Progenitor cell of endocrine pancreas (in vitro differentiated cells): ENCODE results near the gene PALM. TPM values are rescaled to one million over a fixed set of nuclear protein-coding genes. Genes with fewer than 3 reads are reported as not detected.

Source experiments
- DNase-seq: peaks from one replicate; pipeline ENCODE4 v3.0.0; 2021; ENCODE audit warnings: low spot score; ENCODE audit not compliant: unreplicated experiment
- H3K27ac Mint-ChIP-seq: 2 replicates; pipeline ENCODE4 v1.8.0; 2021; ENCODE audit warnings: mild to moderate bottlenecking, moderate library complexity, mixed read lengths
- H3K27me3 Mint-ChIP-seq: 2 replicates; pipeline ENCODE4 v1.8.0; 2021; ENCODE audit warnings: mixed read lengths
- H3K36me3 Mint-ChIP-seq: 2 replicates; pipeline ENCODE4 v1.8.0; 2022; ENCODE audit warnings: mixed read lengths; ENCODE audit not compliant: insufficient read depth
- H3K4me1 Mint-ChIP-seq: 2 replicates; pipeline ENCODE4 v1.8.0; 2021; ENCODE audit warnings: low read depth, mixed read lengths
- H3K4me3 Mint-ChIP-seq: 2 replicates; pipeline ENCODE4 v1.8.0; 2021; ENCODE audit warnings: low read depth, mild to moderate bottlenecking, moderate library complexity, mixed read lengths
- H3K9me3 Mint-ChIP-seq: 2 replicates; pipeline ENCODE4 v1.8.0; 2021; ENCODE audit warnings: low read depth, mixed read lengths
- total RNA-seq: library from RNA; stranded (reverse); gene quantifications from 2 replicates; pipeline ENCODE4 v1.2.1, GENCODE V29; 2021
- TF ChIP-seq, protein P1 (sequence below): fragments of 200-600 bp; sonication (generic); IDR thresholded peaks from one replicate; pipeline ENCODE4 v1.5.0; 2021; ENCODE audit warnings: antibody characterized with exemption, mild to moderate bottlenecking; ENCODE audit not compliant: unreplicated experiment

PALM gene
- total RNA-seq, 1 donor from 2014 or later: 52.4 TPM

DNA sequence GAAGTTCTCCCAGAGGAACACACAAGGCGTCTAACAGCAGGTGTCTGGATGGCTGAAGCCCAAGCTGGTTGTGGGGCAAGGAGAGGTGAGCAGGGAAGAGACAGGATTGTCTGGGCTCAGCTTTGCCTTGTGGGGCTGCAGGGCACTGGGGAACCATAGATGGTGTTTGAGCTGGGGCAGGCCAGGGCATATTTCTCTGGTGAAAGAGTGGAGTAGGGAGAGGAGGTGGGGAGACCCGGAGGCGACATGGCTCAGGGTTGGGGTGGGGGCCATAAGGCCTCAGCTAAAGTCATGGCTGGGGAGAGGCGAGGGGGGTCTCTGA lies 5.4 kb upstream of the PALM start:
- peak overlapping the region; percentile 24 for H3K4me3 Mint-ChIP-seq
- H3K4me1 Mint-ChIP-seq: no peaks in the 10 kb centered on the region
- no peaks in the 10 kb centered on the region for H3K9me3 Mint-ChIP-seq
- H3K27me3 Mint-ChIP-seq: peaks cover 25% of the 10 kb centered on the region
- H3K36me3 Mint-ChIP-seq: peaks cover 3% of the 10 kb centered on the region
- DNase-seq: no peak
- TF ChIP-seq, protein P1, sequence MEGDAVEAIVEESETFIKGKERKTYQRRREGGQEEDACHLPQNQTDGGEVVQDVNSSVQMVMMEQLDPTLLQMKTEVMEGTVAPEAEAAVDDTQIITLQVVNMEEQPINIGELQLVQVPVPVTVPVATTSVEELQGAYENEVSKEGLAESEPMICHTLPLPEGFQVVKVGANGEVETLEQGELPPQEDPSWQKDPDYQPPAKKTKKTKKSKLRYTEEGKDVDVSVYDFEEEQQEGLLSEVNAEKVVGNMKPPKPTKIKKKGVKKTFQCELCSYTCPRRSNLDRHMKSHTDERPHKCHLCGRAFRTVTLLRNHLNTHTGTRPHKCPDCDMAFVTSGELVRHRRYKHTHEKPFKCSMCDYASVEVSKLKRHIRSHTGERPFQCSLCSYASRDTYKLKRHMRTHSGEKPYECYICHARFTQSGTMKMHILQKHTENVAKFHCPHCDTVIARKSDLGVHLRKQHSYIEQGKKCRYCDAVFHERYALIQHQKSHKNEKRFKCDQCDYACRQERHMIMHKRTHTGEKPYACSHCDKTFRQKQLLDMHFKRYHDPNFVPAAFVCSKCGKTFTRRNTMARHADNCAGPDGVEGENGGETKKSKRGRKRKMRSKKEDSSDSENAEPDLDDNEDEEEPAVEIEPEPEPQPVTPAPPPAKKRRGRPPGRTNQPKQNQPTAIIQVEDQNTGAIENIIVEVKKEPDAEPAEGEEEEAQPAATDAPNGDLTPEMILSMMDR: no peak
- H3K27ac Mint-ChIP-seq: no peak overlapping the region

DNA sequence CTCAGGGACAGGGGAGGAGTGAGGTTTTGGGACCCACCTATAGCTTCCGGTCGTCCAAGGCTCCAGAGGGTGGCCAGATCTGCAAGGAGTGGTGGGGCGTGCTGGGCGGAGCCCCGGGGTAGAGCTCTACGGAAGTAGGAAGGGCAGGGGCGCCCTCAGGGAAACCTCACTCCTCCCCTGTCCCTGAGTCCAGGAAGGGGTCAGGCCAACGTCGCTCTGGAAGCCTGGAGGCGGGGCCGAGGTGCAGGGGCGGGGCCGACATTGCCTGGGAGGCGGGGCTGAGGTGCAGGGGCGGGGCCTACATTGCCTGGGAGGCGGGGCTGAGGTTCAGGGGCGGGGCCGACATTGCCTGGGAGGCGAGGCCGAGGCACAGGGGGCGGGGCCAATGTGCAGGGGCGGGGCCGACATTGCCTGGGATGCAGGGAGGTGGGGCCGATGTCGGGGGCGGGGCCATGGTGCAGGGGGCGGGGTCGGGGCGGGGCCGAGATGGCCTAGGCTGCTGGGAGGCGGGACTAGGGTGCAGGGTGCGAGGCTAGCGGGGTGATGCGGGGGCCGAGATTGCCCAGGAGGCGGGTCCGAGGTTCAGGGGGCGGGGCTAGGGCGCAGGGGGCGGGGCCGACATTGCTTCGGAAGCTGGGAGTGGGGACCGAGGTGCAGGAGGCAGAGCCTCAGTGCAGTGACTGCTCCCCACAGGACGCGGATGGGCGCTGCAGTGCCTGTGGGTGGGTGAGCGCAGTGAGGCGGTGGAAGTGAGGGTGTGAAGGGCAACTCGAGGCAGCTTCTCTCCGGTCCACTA lies 4.9 kb upstream of the PALM start:
- Mint-ChIP-seq H3K36me3 (peaks cover 3% of the 10 kb centered on the region), H3K4me3 (no peak overlapping the region), H3K9me3 (no peaks in the 10 kb centered on the region), H3K4me1 (no peaks in the 10 kb centered on the region), H3K27me3 (peaks cover 25% of the 10 kb centered on the region), H3K27ac (no peak overlapping the region)
- TF ChIP-seq, protein P1: no peak
- no peak for DNase-seq

DNA sequence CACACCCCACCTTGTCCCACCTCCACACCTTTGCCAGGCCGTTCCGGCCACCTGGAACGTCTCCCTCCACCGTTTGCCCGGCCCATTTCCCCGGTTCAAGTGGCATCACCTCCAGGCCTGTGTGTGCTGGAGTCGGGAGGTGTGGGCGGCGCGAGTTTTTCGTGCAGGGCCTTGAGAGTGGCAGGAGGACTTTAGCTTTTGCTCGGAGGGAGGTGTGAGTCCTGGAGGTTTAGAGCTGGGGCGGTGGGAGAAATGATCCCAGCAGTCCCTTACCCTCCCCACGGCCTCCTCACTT lies 4.3 kb upstream of the PALM start:
- TF ChIP-seq, protein P1: no peak
- H3K27me3 Mint-ChIP-seq: peaks cover 25% of the 10 kb centered on the region
- H3K27ac Mint-ChIP-seq: no peak overlapping the region
- H3K4me1 Mint-ChIP-seq: no peaks in the 10 kb centered on the region
- no peaks in the 10 kb centered on the region for H3K9me3 Mint-ChIP-seq
- H3K4me3 Mint-ChIP-seq: no peak overlapping the region
- H3K36me3 Mint-ChIP-seq: peaks cover 3% of the 10 kb centered on the region
- DNase-seq: no peak

DNA sequence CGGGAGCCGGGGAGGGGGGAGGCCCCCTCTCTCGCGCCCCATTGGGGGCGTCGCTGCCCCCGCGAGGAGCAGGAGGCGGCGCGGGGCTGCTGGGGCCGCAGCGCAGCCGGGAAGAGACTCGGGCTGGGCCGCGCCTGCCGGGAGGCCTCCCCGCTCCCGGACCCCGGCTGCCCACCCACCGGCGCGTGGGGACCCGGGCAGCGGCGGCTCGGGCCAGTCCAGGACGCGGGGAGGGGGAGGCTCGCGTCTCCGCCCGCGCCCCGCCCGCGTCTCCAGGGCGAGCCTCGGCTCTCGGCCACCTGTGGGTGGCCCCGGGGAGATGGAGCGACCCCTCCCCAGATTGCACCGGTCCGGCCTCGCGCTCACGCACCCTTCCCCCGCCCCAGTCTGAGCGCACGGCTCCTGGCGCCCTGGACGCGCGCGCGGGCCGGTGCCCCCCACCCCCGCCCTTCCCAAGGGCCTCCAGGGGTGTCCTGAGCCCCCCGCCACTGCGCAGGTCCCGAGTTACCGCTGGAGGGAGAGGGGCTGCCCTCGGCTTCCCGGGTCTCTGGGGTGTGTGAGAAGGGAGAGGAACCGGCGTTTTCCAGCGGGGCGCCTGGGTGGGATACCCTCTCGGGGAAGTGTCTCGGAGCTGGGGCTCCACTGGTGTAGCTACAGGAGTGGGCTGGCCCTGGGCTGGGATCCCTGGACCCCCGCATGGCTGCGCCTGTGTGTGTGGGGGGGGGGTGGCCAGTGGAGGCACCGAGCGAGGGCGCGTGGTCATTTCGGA lies 645 bp downstream of the PALM start:
- Mint-ChIP-seq H3K27me3 (peaks cover 12% of the 10 kb centered on the region), H3K9me3 (no peaks in the 10 kb centered on the region)

DNA sequence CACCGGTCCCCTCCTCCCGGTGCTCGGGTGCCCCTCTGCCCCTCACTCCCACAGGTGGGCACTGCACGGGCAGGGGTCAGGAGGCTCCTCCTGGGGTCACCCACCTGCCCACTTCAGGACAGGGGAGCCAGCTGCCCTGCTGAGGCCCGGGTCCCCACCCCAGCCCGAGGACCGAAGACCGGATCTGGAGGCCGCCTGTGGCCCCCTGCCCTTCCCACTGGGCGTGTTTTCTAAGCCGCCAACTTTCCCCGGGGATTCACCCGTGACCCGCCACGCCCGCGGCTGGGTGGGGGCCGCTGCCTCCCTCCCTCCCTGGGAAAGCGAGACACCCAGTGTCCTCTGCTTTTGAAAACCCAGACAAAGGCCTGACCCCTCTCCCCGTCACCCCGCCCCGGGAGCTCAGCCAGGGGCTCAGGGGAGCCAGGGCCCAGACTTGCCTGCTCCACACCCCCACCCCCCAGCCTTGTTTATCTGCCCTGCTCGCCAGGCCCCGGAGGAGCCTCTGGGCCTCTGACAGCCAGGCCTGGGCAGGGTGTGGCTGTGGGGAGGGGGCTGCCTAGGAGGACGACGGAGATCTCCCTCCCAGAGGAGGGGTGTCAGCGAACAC lies 1.3 kb downstream of the PALM start:
- TF ChIP-seq, protein P1: no peak
- H3K4me1 Mint-ChIP-seq: peaks cover 2% of the 10 kb centered on the region
- H3K36me3 Mint-ChIP-seq: peaks cover 3% of the 10 kb centered on the region
- H3K27ac Mint-ChIP-seq: no peak overlapping the region
- H3K4me3 Mint-ChIP-seq: no peak overlapping the region
- H3K9me3 Mint-ChIP-seq: no peaks in the 10 kb centered on the region
- no peak for DNase-seq
- peaks cover 8% of the 10 kb centered on the region for H3K27me3 Mint-ChIP-seq

More for the DNA sequence above, 645 bp downstream of the PALM start:
- Mint-ChIP-seq H3K27ac (no peak overlapping the region), H3K4me3 (peak overlapping the region; percentile 69), H3K36me3 (peaks cover 3% of the 10 kb centered on the region), H3K4me1 (peaks cover 2% of the 10 kb centered on the region)
- DNase-seq: no peak
- TF ChIP-seq, protein P1: no peak
